GM21825 (cell line): ENCODE results near the gene QRSL1.
"Not testable (repeated sequence)": the region's sequence is repeated elsewhere in the genome, so short reads cannot be mapped to it uniquely, and the experiment has no call there.

Source experiments
- ATAC-seq: cut with Tn5 transposase; IDR thresholded peaks from one replicate; pipeline ENCODE4 v1.9.1; 2021; ENCODE audit warnings: mild to moderate bottlenecking, moderate library complexity; ENCODE audit not compliant: unreplicated experiment

The QRSL1 gene

GRCh38 chr6:106629103-106629858, at the start of gene QRSL1, which contains the start of gene RTN4IP1:
TSS of gene QRSL1 (plus strand) at chr6:106629578. CDS start at chr6:106629682, 104 bp downstream.
TSS of gene RTN4IP1 (minus strand) at chr6:106629498. CDS start at chr6:106629021, 477 bp downstream.
- ATAC-seq, result peak; percentile 77

- ATAC-seq, result no peak
Measured at GRCh38 chr6:106581468-106581867, 47.9 kb upstream of the QRSL1 start.

GRCh38 chr6:106586815-106587415, 42.5 kb upstream of the QRSL1 start:
- ATAC-seq, result no peak

GRCh38 chr6:106588937-106589336, 40.4 kb upstream of the QRSL1 start:
- ATAC-seq, result not testable (repeated sequence)

GRCh38 chr6:106591111-106591825, 38.1 kb upstream of the QRSL1 start:
- no peak for ATAC-seq

- ATAC-seq, result no peak
Measured at GRCh38 chr6:106599440-106599839, 29.9 kb upstream of the QRSL1 start.

GRCh38 chr6:106600329-106600728, 29.0 kb upstream of the QRSL1 start:
- no peak for ATAC-seq

GRCh38 chr6:106608080-106608668, 21.2 kb upstream of the QRSL1 start:
- peak; percentile 77 for ATAC-seq

- ATAC-seq, result no peak
Measured at GRCh38 chr6:106609699-106610098, 19.7 kb upstream of the QRSL1 start.

GRCh38 chr6:106611030-106611429, 18.3 kb upstream of the QRSL1 start:
- no peak for ATAC-seq

- ATAC-seq, result no peak
Measured at GRCh38 chr6:106612671-106613416, 16.5 kb upstream of the QRSL1 start.

- no peak for ATAC-seq
Measured at GRCh38 chr6:106613590-106613989, 15.8 kb upstream of the QRSL1 start.

- no peak for ATAC-seq
Measured at GRCh38 chr6:106614166-106614565, 15.2 kb upstream of the QRSL1 start.

- ATAC-seq, result no peak
Measured at GRCh38 chr6:106614592-106615257, 14.7 kb upstream of the QRSL1 start.

GRCh38 chr6:106617302-106617701, 12.1 kb upstream of the QRSL1 start:
- ATAC-seq, result peak; percentile 71

GRCh38 chr6:106617857-106618256, 11.5 kb upstream of the QRSL1 start:
- ATAC-seq, result no peak

GRCh38 chr6:106618324-106618723, 11.1 kb upstream of the QRSL1 start:
- no peak for ATAC-seq

- no peak for ATAC-seq
Measured at GRCh38 chr6:106619223-106619622, 10.2 kb upstream of the QRSL1 start.

GRCh38 chr6:106620931-106621672, 8.3 kb upstream of the QRSL1 start:
- no peak for ATAC-seq
